Erythroblast (primary cell): ENCODE data around the gene GRM5.

Source experiments
- GATA1 ChIP-seq: IDR thresholded peaks from 2 replicates; pipeline ENCODE4 v1.6.1; 2011; ENCODE audit warnings: low read depth, mild to moderate bottlenecking, control low read depth, low read length, moderate library complexity
- POLR2A ChIP-seq: IDR thresholded peaks from 2 replicates; pipeline ENCODE4 v1.6.1; 2011; ENCODE audit warnings: mild to moderate bottlenecking, low read length

DNA sequence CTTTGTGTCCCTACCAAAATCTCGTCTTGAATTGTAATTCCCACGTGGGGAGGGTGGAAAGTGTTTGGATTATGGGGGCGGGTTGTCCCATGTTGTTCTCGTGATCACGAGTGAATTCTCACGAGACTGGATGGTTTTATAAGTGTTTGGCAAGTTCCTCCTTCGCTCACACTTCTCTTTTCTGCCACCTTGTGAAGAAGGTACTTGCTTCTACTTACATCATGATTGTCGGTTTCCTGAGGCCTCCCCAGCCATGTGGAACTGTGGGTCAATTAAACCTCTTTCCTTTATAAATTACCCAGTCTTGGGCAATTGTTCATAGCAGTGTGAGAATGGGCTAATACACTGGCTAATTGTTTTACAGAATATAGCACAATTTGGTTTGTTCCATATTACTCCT is 326.3 kb downstream of the GRM5 start:
- TF ChIP-seq POLR2A (no peak), GATA1 (no peak)
